Smooth muscle cell (in vitro differentiated cells): Measurements from ENCODE around the gene MMEL1. TPM values are rescaled to one million over a fixed set of nuclear protein-coding genes. Genes with fewer than 3 reads are reported as not detected.

Experiments used
- DNase-seq: peaks from one replicate; lab custom pipeline; 2025; ENCODE audit not compliant: unreplicated experiment; lab: John Stamatoyannopoulos, UW
- H2AFZ ChIP-seq: fragments of 200-600 bp; sonication (generic); 2 replicates; pipeline ENCODE4 v1.6.0; 2016; ENCODE audit warnings: antibody characterized with exemption, low read depth, mild to moderate bottlenecking
- H3F3A ChIP-seq: fragments of 200-600 bp; sonication (generic); 2 replicates; pipeline ENCODE4 v1.6.0; 2017; ENCODE audit warnings: antibody characterized with exemption, low read depth
- H3K27ac ChIP-seq: fragments of 200-600 bp; sonication (generic); 2 replicates; pipeline ENCODE4 v1.5.1; 2016; ENCODE audit warnings: low read depth, mild to moderate bottlenecking
- H3K27me3 ChIP-seq: fragments of 200-600 bp; sonication (generic); 2 replicates; pipeline ENCODE4 v1.6.1; 2016; ENCODE audit warnings: low read depth, mild to moderate bottlenecking
- H3K36me3 ChIP-seq: fragments of 200-600 bp; sonication (generic); 2 replicates; pipeline ENCODE4 v1.5.1; 2016; ENCODE audit warnings: low read depth
- H3K4me1 ChIP-seq: fragments of 200-600 bp; sonication (generic); 2 replicates; pipeline ENCODE4 v1.5.1; 2016; ENCODE audit warnings: low read depth
- H3K4me2 ChIP-seq: fragments of 200-600 bp; sonication (generic); 2 replicates; pipeline ENCODE4 v1.6.0; 2016; ENCODE audit warnings: mild to moderate bottlenecking
- H3K4me3 ChIP-seq: fragments of 200-600 bp; sonication (generic); 2 replicates; pipeline ENCODE4 v1.5.1; 2016; ENCODE audit warnings: mild to moderate bottlenecking
- H3K79me2 ChIP-seq: fragments of 200-600 bp; sonication (generic); 2 replicates; pipeline ENCODE4 v1.6.0; 2016; ENCODE audit warnings: low read depth, mild to moderate bottlenecking
- H3K9ac ChIP-seq: fragments of 200-600 bp; sonication (generic); 2 replicates; pipeline ENCODE4 v1.6.0; 2016; ENCODE audit warnings: low read depth
- H3K9me3 ChIP-seq: fragments of 200-600 bp; sonication (generic); replicated peaks from 2 replicates; pipeline ENCODE4 v1.5.1; 2016; ENCODE audit warnings: low read depth
- H4K20me1 ChIP-seq: fragments of 200-600 bp; sonication (generic); 2 replicates; pipeline ENCODE4 v1.6.0; 2016; ENCODE audit warnings: low read depth
- CTCF ChIP-seq: fragments of 200-600 bp; sonication (generic); IDR thresholded peaks from 2 replicates; pipeline ENCODE4 v1.5.1; 2017; ENCODE audit warnings: borderline replicate concordance, mild to moderate bottlenecking, antibody characterized with exemption; ENCODE audit not compliant: insufficient read depth, poor library complexity, severe bottlenecking
- WGBS: methylation state at CpG from one replicate; pipeline ENCODE4 v1.1.7; 2016; ENCODE audit warnings: low lambda C conversion rate; 5-methylcytosine and 5-hydroxymethylcytosine counted together
- polyA plus RNA-seq: library from polyadenylated mRNA; unstranded; fragments of >200 nt; fragmentation: Nextera tagmentation; extraction: Ambion mirVana; gene quantifications from 2 replicates; pipeline ENCODE4 v1.2.1, GENCODE V29; 2016
- total RNA-seq: library from RNA; depleted of rRNA; stranded (reverse); fragments of >200 nt; gene quantifications from 2 replicates; pipeline ENCODE4 v1.2.3, GENCODE V29; 2014

MMEL1 gene
- total and polyA plus RNA-seq, 2 experiments from 2014 or later = 3.4 TPM; not detected in 1

- Histone ChIP-seq H2AFZ (no peak overlapping the region), H3K79me2 (no peaks in the 10 kb centered on the region), H3K27ac (no peak overlapping the region), H4K20me1 (no peaks in the 10 kb centered on the region), H3K4me1 (peaks cover 4% of the 10 kb centered on the region), H3F3A (no peaks in the 10 kb centered on the region), H3K4me3 (no peak overlapping the region), H3K4me2 (no peak overlapping the region), H3K27me3 (no peaks in the 10 kb centered on the region), H3K9me3 (no peaks in the 10 kb centered on the region), H3K9ac (no peak overlapping the region), H3K36me3 (no peaks in the 10 kb centered on the region)
- DNase-seq = no peak
- TF ChIP-seq CTCF = no peak
- WGBS = 80% methylated on average over 5 of the region's 5 CpGs
These were observed 14.0 kb upstream of the MMEL1 start for GRCh38 chr1:2646837-2647236.

- Histone ChIP-seq H3K27me3 (no peaks in the 10 kb centered on the region), H3K36me3 (no peaks in the 10 kb centered on the region), H3K9ac (no peak overlapping the region), H2AFZ (no peak overlapping the region), H3K27ac (no peak overlapping the region), H3K4me1 (peaks cover 8% of the 10 kb centered on the region), H3K9me3 (no peaks in the 10 kb centered on the region), H3K79me2 (no peaks in the 10 kb centered on the region), H4K20me1 (no peaks in the 10 kb centered on the region), H3K4me3 (no peak overlapping the region), H3K4me2 (no peak overlapping the region), H3F3A (no peaks in the 10 kb centered on the region)
- WGBS = 77% methylated on average over 11 of the region's 11 CpGs
- DNase-seq = no peak
- no peak for TF ChIP-seq CTCF
These were observed 13.0 kb upstream of the MMEL1 start for GRCh38 chr1:2645776-2646175.

- 82% methylated on average over 12 of the region's 14 CpGs for WGBS
- DNase-seq = no peak
These were observed 12.3 kb upstream of the MMEL1 start for GRCh38 chr1:2645143-2645542.

More at GRCh38 chr1:2645143-2645542, 12.3 kb upstream of the MMEL1 start:
- Histone ChIP-seq H2AFZ (no peak overlapping the region), H3K27ac (no peak overlapping the region), H3F3A (no peaks in the 10 kb centered on the region), H3K4me3 (no peak overlapping the region), H3K27me3 (no peaks in the 10 kb centered on the region), H3K9ac (no peak overlapping the region), H3K4me1 (peaks cover 8% of the 10 kb centered on the region), H3K4me2 (no peak overlapping the region), H3K9me3 (no peaks in the 10 kb centered on the region), H3K36me3 (no peaks in the 10 kb centered on the region), H4K20me1 (no peaks in the 10 kb centered on the region), H3K79me2 (no peaks in the 10 kb centered on the region)
- TF ChIP-seq CTCF = no peak
